ENCODE results near the gene CRTC1. TPM values are rescaled to one million over a fixed set of nuclear protein-coding genes. Genes with fewer than 3 reads are reported as not detected.

Gene CRTC1
- total and polyA plus RNA-seq, 2 of the 13 experiments (the other 11 are each of a cell fraction or from before 2014, with no cell fraction given), result 2.0 to 2.7 TPM

DNA sequence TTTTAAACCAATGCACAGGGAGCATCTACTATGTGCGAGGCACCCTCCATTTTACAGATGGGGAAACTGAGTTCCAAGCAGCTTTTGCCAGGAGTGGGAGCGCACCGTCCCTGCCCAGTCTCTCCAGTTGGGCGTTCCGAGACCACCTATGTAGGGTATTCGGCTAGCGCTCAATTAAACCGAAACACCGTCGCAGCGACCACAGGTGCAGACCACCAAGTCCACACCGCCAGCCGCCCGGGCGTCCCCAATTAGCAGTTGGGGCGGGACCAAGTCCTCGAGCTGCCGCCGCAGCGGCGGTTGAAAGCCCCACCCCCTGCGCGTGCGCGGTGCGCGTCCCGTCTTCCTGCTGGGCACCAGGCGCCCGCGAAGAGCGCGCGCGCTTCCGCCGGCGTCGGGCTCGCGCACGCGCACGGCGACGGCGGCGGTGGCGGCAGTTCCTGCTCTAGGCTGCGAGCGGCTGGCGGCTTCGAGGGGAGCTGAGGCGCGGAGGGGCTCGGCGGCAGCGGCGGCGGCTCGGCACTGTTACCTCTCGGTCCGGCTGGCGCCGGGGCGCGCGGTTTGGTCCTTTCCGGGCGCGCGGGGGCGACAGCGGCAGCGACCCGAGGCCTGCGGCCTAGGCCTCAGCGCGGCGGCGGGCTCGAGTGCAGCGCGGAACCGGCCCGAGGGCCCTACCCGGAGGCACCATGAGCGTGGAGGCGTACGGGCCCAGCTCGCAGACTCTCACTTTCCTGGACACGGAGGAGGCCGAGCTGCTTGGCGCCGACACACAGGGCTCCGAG, 148.2 kb downstream of the CRTC1 start, which contains the start of gene UPF1 (continued):
- TF ChIP-seq, protein P1, sequence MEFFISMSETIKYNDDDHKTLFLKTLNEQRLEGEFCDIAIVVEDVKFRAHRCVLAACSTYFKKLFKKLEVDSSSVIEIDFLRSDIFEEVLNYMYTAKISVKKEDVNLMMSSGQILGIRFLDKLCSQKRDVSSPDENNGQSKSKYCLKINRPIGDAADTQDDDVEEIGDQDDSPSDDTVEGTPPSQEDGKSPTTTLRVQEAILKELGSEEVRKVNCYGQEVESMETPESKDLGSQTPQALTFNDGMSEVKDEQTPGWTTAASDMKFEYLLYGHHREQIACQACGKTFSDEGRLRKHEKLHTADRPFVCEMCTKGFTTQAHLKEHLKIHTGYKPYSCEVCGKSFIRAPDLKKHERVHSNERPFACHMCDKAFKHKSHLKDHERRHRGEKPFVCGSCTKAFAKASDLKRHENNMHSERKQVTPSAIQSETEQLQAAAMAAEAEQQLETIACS (CRISPR knock-in tag; IDR thresholded peaks at IDR 0.05), result peak; percentile 98
- no peak for TF ChIP-seq FOXA1 (IDR thresholded peaks at IDR 0.05)
- 0 out of 2 replicates have a peak, but pooled peaks have one; percentile 2 for TF ChIP-seq FOXA1 (CRISPR knock-in tag; IDR thresholded peaks at IDR 0.05)
- peak; percentile 93 for TF ChIP-seq RBFOX2 (IDR thresholded peaks at IDR 0.05; ENCODE audit: low read depth, low read length)
- 0 out of 2 replicates have a peak, but pooled peaks have one; percentile 41 for TF ChIP-seq ZNF205 (CRISPR knock-in tag; IDR thresholded peaks at IDR 0.05)
- TF ChIP-seq, protein P2, sequence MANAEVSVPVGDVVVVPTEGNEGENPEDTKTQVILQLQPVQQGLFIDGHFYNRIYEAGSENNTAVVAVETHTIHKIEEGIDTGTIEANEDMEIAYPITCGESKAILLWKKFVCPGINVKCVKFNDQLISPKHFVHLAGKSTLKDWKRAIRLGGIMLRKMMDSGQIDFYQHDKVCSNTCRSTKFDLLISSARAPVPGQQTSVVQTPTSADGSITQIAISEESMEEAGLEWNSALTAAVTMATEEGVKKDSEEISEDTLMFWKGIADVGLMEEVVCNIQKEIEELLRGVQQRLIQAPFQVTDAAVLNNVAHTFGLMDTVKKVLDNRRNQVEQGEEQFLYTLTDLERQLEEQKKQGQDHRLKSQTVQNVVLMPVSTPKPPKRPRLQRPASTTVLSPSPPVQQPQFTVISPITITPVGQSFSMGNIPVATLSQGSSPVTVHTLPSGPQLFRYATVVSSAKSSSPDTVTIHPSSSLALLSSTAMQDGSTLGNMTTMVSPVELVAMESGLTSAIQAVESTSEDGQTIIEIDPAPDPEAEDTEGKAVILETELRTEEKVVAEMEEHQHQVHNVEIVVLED (CRISPR knock-in tag; IDR thresholded peaks at IDR 0.05; ENCODE audit: borderline replicate concordance), result peak; percentile 83
- TF ChIP-seq, protein P3, sequence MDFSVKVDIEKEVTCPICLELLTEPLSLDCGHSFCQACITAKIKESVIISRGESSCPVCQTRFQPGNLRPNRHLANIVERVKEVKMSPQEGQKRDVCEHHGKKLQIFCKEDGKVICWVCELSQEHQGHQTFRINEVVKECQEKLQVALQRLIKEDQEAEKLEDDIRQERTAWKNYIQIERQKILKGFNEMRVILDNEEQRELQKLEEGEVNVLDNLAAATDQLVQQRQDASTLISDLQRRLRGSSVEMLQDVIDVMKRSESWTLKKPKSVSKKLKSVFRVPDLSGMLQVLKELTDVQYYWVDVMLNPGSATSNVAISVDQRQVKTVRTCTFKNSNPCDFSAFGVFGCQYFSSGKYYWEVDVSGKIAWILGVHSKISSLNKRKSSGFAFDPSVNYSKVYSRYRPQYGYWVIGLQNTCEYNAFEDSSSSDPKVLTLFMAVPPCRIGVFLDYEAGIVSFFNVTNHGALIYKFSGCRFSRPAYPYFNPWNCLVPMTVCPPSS (IDR thresholded peaks at IDR 0.05), result no peak
- TF ChIP-seq BRCA1 (CRISPR knock-in tag; IDR thresholded peaks at IDR 0.05), result no peak
- TF ChIP-seq, protein P4, sequence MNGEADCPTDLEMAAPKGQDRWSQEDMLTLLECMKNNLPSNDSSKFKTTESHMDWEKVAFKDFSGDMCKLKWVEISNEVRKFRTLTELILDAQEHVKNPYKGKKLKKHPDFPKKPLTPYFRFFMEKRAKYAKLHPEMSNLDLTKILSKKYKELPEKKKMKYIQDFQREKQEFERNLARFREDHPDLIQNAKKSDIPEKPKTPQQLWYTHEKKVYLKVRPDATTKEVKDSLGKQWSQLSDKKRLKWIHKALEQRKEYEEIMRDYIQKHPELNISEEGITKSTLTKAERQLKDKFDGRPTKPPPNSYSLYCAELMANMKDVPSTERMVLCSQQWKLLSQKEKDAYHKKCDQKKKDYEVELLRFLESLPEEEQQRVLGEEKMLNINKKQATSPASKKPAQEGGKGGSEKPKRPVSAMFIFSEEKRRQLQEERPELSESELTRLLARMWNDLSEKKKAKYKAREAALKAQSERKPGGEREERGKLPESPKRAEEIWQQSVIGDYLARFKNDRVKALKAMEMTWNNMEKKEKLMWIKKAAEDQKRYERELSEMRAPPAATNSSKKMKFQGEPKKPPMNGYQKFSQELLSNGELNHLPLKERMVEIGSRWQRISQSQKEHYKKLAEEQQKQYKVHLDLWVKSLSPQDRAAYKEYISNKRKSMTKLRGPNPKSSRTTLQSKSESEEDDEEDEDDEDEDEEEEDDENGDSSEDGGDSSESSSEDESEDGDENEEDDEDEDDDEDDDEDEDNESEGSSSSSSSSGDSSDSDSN (CRISPR knock-in tag; IDR thresholded peaks at IDR 0.05), result peak; percentile 99
- peak; percentile 86 for TF ChIP-seq ZNF616 (CRISPR knock-in tag; IDR thresholded peaks at IDR 0.05; ENCODE audit: low read depth)
- TF ChIP-seq TBX3 (IDR thresholded peaks at IDR 0.05; ENCODE audit: borderline replicate concordance), result no peak
- TF ChIP-seq, protein P5, sequence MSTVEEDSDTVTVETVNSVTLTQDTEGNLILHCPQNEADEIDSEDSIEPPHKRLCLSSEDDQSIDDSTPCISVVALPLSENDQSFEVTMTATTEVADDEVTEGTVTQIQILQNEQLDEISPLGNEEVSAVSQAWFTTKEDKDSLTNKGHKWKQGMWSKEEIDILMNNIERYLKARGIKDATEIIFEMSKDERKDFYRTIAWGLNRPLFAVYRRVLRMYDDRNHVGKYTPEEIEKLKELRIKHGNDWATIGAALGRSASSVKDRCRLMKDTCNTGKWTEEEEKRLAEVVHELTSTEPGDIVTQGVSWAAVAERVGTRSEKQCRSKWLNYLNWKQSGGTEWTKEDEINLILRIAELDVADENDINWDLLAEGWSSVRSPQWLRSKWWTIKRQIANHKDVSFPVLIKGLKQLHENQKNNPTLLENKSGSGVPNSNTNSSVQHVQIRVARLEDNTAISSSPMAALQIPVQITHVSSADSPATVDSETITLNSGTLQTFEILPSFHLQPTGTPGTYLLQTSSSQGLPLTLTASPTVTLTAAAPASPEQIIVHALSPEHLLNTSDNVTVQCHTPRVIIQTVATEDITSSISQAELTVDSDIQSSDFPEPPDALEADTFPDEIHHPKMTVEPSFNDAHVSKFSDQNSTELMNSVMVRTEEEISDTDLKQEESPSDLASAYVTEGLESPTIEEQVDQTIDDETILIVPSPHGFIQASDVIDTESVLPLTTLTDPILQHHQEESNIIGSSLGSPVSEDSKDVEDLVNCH (CRISPR knock-in tag; IDR thresholded peaks at IDR 0.05), result no peak

Measured in HepG2 (cell line).